Measurements from ENCODE around the gene NDUFS7. TPM values are rescaled to one million over a fixed set of nuclear protein-coding genes. Genes with fewer than 3 reads are reported as not detected.

Gene NDUFS7
- total and polyA plus RNA-seq, 7 donors = 177 to 423 (median 294) TPM

GRCh38 chr19:1366899-1367870, 16.5 kb upstream of the NDUFS7 start:
- Histone ChIP-seq H3K36me3 (ENCODE audit: insufficient read depth in 1 of 2, low read depth in 1 of 2) (peaks cover 8 to 96% of the 10 kb centered on the region in 2 donors), H3K4me1 (no peaks in the 10 kb centered on the region), H3K4me3 (no peak overlapping the region), H3K27me3 (ENCODE audit: insufficient read depth in 3 of 3, low read length in 2 of 3) (no peaks in the 10 kb centered on the region), H3K9me3 (no peaks in the 10 kb centered on the region), H3K27ac (no peak overlapping the region)
- TF ChIP-seq CTCF (IDR thresholded peaks at IDR 0.05) = no peak
- 89% methylated on average over 35 of the region's 35 CpGs for WGBS, 3 donors
- DNase-seq (no peak), ATAC-seq (no peak)
- intact Hi-C loops (cut with DNase I) = no loop called here

GRCh38 chr19:1369214-1369805, 14.4 kb upstream of the NDUFS7 start:
- peaks cover 3 to 95% of the 10 kb centered on the region in 2 donors for H3K36me3 ChIP-seq (ENCODE audit: insufficient read depth in 1 of 2, low read depth in 1 of 2)
- H3K27ac ChIP-seq = no peak overlapping the region
- no peak for ATAC-seq
- no peaks in the 10 kb centered on the region for H3K27me3 ChIP-seq (ENCODE audit: insufficient read depth in 3 of 3, low read length in 2 of 3)
- no peaks in the 10 kb centered on the region for H3K4me1 ChIP-seq
- DNase-seq = no peak
- TF ChIP-seq CTCF (IDR thresholded peaks at IDR 0.05) = no peak
- H3K4me3 ChIP-seq = no peak overlapping the region
- WGBS, 3 donors = 94 to 98% (median 94%) methylated on average over 16 to 18 of the region's 18 CpGs
- intact Hi-C loops (cut with DNase I) = no loop called here
- H3K9me3 ChIP-seq = no peaks in the 10 kb centered on the region

GRCh38 chr19:1370579-1371361, 12.9 kb upstream of the NDUFS7 start:
- intact Hi-C loops (cut with DNase I) = loop anchor here in 1 of 2 donors (5.0 kb wide), 1 partner anchor 48 kb away; no protein-coding TSS in a partner anchor
- no peaks in the 10 kb centered on the region for H3K4me1 ChIP-seq
- H3K27ac ChIP-seq = no peak overlapping the region
- H3K4me3 ChIP-seq = no peak overlapping the region
- H3K27me3 ChIP-seq (ENCODE audit: insufficient read depth in 3 of 3, low read length in 2 of 3) = no peaks in the 10 kb centered on the region
- 93 to 96% (median 95%) methylated on average over 52 of the region's 52 CpGs for WGBS, 3 donors
- TF ChIP-seq CTCF (IDR thresholded peaks at IDR 0.05) = no peak
- no peak for DNase-seq
- H3K9me3 ChIP-seq = no peaks in the 10 kb centered on the region
- peaks cover 3 to 84% of the 10 kb centered on the region in 2 donors for H3K36me3 ChIP-seq (ENCODE audit: insufficient read depth in 1 of 2, low read depth in 1 of 2)
- no peak for ATAC-seq

GRCh38 chr19:1373042-1373533, 10.6 kb upstream of the NDUFS7 start:
- DNase-seq = no peak
- Histone ChIP-seq H3K4me3 (no peak overlapping the region), H3K9me3 (no peaks in the 10 kb centered on the region), H3K4me1 (no peaks in the 10 kb centered on the region), H3K27me3 (ENCODE audit: insufficient read depth in 3 of 3, low read length in 2 of 3) (no peaks in the 10 kb centered on the region), H3K36me3 (ENCODE audit: insufficient read depth in 1 of 2, low read depth in 1 of 2) (peaks cover 3 to 80% of the 10 kb centered on the region in 2 donors), H3K27ac (peak overlapping the region; percentile 41)
- 78 to 86% (median 79%) methylated on average over 20 of the region's 20 CpGs for WGBS, 3 donors
- ATAC-seq = no peak
- intact Hi-C loops (cut with DNase I) = loop anchor here in 1 of 2 donors (5.0 kb wide), 1 partner anchor 51 kb away; no protein-coding TSS in a partner anchor
- TF ChIP-seq CTCF (IDR thresholded peaks at IDR 0.05) = no peak

Measured in psoas muscle (tissue), 8 donors.